Skeletal muscle tissue (tissue), 4 donors: Measurements from ENCODE around the gene TRABD. TPM values are rescaled to one million over a fixed set of nuclear protein-coding genes. Genes with fewer than 3 reads are reported as not detected.

Source experiments
- H3K27ac ChIP-seq: one replicate; pipeline ENCODE4 v1.7.0; 2013; ENCODE audit warnings: mild to moderate bottlenecking, low read depth, low read length, inconsistent platforms
- H3K27me3 ChIP-seq, 3 donors: one replicate each; pipeline ENCODE4 v1.7.0; 2013; ENCODE audit warnings: low read length in 3 of 3; ENCODE audit not compliant: control insufficient read depth in 3 of 3, insufficient read depth in 3 of 3
- H3K36me3 ChIP-seq, 3 donors: one replicate each; pipeline ENCODE4 v1.7.0; 2013; ENCODE audit warnings: low read length in 3 of 3; ENCODE audit not compliant: control insufficient read depth in 3 of 3, insufficient read depth in 3 of 3
- H3K4me1 ChIP-seq, 3 donors: one replicate each; pipeline ENCODE4 v1.7.0; 2013; ENCODE audit warnings: low read length in 3 of 3, mild to moderate bottlenecking in 3 of 3; ENCODE audit not compliant: control insufficient read depth in 3 of 3, insufficient read depth in 3 of 3
- H3K4me3 ChIP-seq, 3 donors: one replicate each; pipeline ENCODE4 v1.7.0; 2013; ENCODE audit warnings: low read length in 3 of 3
- H3K9ac ChIP-seq, 3 donors: one replicate each; pipeline ENCODE4 v1.7.0; 2013; ENCODE audit warnings: low read length in 3 of 3, mild to moderate bottlenecking in 3 of 3, moderate library complexity in 2 of 3, low read depth in 1 of 3
- H3K9me3 ChIP-seq, 3 donors: one replicate each; pipeline ENCODE4 v1.7.0; 2013; ENCODE audit warnings: low read length in 3 of 3; ENCODE audit not compliant: control insufficient read depth in 3 of 3
- total RNA-seq: library from RNA; depleted of rRNA; stranded (reverse); fragments of >200 nt; gene quantifications from one replicate; pipeline ENCODE4 v1.2.3, GENCODE V29; 2014
- donor health status: Osteomylitis.

TRABD gene
- total RNA-seq, 1 donor from 2014 or later: 4.7 TPM

GRCh38 chr22:50210378-50211139, 24.8 kb downstream of the TRABD start:
- H3K36me3 ChIP-seq: peaks cover 50 to 68% (median 51%) of the 10 kb centered on the region in 3 donors
- H3K27ac ChIP-seq: no peak overlapping the region
- H3K27me3 ChIP-seq: no peaks in the 10 kb centered on the region
- H3K4me1 ChIP-seq: peaks cover 17 to 31% (median 30%) of the 10 kb centered on the region in 3 donors
- H3K9ac ChIP-seq: no peak overlapping the region
- H3K9me3 ChIP-seq: no peaks in the 10 kb centered on the region
- no peak overlapping the region for H3K4me3 ChIP-seq

- no peak overlapping the region for H3K9ac ChIP-seq
- H3K27ac ChIP-seq: no peak overlapping the region
- no peaks in the 10 kb centered on the region for H3K27me3 ChIP-seq
- no peaks in the 10 kb centered on the region for H3K9me3 ChIP-seq
- H3K4me1 ChIP-seq: peaks cover 11 to 25% (median 24%) of the 10 kb centered on the region in 3 donors
- H3K36me3 ChIP-seq: peaks cover 53 to 70% (median 56%) of the 10 kb centered on the region in 3 donors
- no peak overlapping the region for H3K4me3 ChIP-seq
Observed at GRCh38 chr22:50211147-50211546, 25.4 kb downstream of the TRABD start.

- H3K9ac ChIP-seq: no peak overlapping the region
- peaks cover 0 to 11% (median 7%) of the 10 kb centered on the region in 3 donors for H3K4me1 ChIP-seq
- H3K36me3 ChIP-seq: peaks cover 61 to 72% (median 65%) of the 10 kb centered on the region in 3 donors
- no peaks in the 10 kb centered on the region for H3K9me3 ChIP-seq
- no peak overlapping the region for H3K4me3 ChIP-seq
- H3K27me3 ChIP-seq: no peaks in the 10 kb centered on the region
- no peak overlapping the region for H3K27ac ChIP-seq
Observed at GRCh38 chr22:50213263-50213662, 27.6 kb downstream of the TRABD start.

- Histone ChIP-seq H3K4me3 (no peak overlapping the region), H3K4me1 (peaks cover 0 to 14% (median 4%) of the 10 kb centered on the region in 3 donors), H3K9ac (no peak overlapping the region), H3K27me3 (no peaks in the 10 kb centered on the region), H3K9me3 (no peaks in the 10 kb centered on the region), H3K36me3 (peaks cover 67 to 77% (median 68%) of the 10 kb centered on the region in 3 donors), H3K27ac (no peak overlapping the region)
Observed at GRCh38 chr22:50215297-50216054, 29.8 kb downstream of the TRABD start.

GRCh38 chr22:50216055-50216683, 30.5 kb downstream of the TRABD start:
- H3K9ac ChIP-seq: no peak overlapping the region
- H3K27ac ChIP-seq: no peak overlapping the region
- H3K27me3 ChIP-seq: no peaks in the 10 kb centered on the region
- no peaks in the 10 kb centered on the region for H3K9me3 ChIP-seq
- peaks cover 68 to 77% (median 68%) of the 10 kb centered on the region in 3 donors for H3K36me3 ChIP-seq
- H3K4me1 ChIP-seq: peaks cover 0 to 14% (median 4%) of the 10 kb centered on the region in 3 donors
- H3K4me3 ChIP-seq: no peak overlapping the region

GRCh38 chr22:50216684-50217520, 31.2 kb downstream of the TRABD start:
- H3K9ac ChIP-seq: no peak overlapping the region

GRCh38 chr22:50217543-50218152, 31.9 kb downstream of the TRABD start:
- H3K27me3 ChIP-seq: no peaks in the 10 kb centered on the region
- H3K4me1 ChIP-seq: peaks cover 0 to 14% (median 4%) of the 10 kb centered on the region in 3 donors
- no peak overlapping the region for H3K4me3 ChIP-seq
- peaks cover 75 to 81% (median 76%) of the 10 kb centered on the region in 3 donors for H3K36me3 ChIP-seq
- H3K27ac ChIP-seq: no peak overlapping the region
- H3K9ac ChIP-seq: no peak overlapping the region
- no peaks in the 10 kb centered on the region for H3K9me3 ChIP-seq

More at GRCh38 chr22:50216684-50217520, 31.2 kb downstream of the TRABD start:
- Histone ChIP-seq H3K4me3 (no peak overlapping the region), H3K27ac (no peak overlapping the region), H3K4me1 (peaks cover 0 to 14% (median 4%) of the 10 kb centered on the region in 3 donors), H3K27me3 (no peaks in the 10 kb centered on the region), H3K9me3 (no peaks in the 10 kb centered on the region), H3K36me3 (peaks cover 72 to 79% (median 72%) of the 10 kb centered on the region in 3 donors)

GRCh38 chr22:50218153-50218995, 32.7 kb downstream of the TRABD start:
- peaks cover 0 to 14% (median 4%) of the 10 kb centered on the region in 3 donors for H3K4me1 ChIP-seq
- no peaks in the 10 kb centered on the region for H3K9me3 ChIP-seq
- no peak overlapping the region for H3K4me3 ChIP-seq
- no peak overlapping the region for H3K27ac ChIP-seq
- peaks cover 75 to 82% (median 76%) of the 10 kb centered on the region in 3 donors for H3K36me3 ChIP-seq
- H3K27me3 ChIP-seq: no peaks in the 10 kb centered on the region
- H3K9ac ChIP-seq: no peak overlapping the region
